ENCODE data around the gene ALKBH6. TPM values are rescaled to one million over a fixed set of nuclear protein-coding genes. Genes with fewer than 3 reads are reported as not detected.

ALKBH6 gene
- total RNA-seq, 1 experiment from 2014 or later = 32.5 TPM

- no peaks in the 10 kb centered on the region for H3K79me2 ChIP-seq (ENCODE audit: insufficient read depth, low read length)
- Mint-ChIP-seq H3K4me1 (peaks cover 4 to 7% of the 10 kb centered on the region in 2 experiments; a peak in 3 of 4 replicates), H3K9me3 (no peaks in the 10 kb centered on the region; a peak in 2 of 5 replicates), H3K27ac (no peak overlapping the region; a peak in 2 of 7 replicates), H3K27me3 (ENCODE audit: low read depth) (peaks cover 12% of the 10 kb centered on the region), H3K36me3 (ENCODE audit: insufficient read depth in 1 of 3, low read depth in 3 of 3) (peaks cover 2 to 24% (median 22%) of the 10 kb centered on the region in 3 experiments; a peak in 6 of 7 replicates), H3K4me3 (no peak overlapping the region)
- no peak overlapping the region for H3K14ac ChIP-seq (ENCODE audit: insufficient read depth, low read length)
- no peak overlapping the region for H3K56ac ChIP-seq (ENCODE audit: insufficient read length, low read depth, low read length)
- no peaks in the 10 kb centered on the region for H3K27me3 ChIP-seq (ENCODE audit: insufficient read depth, low read length)
- H3K23me2 ChIP-seq (ENCODE audit: insufficient read length, low read depth, low read length, poor library complexity, severe bottlenecking) = peaks cover 12% of the 10 kb centered on the region
- H3T11ph ChIP-seq (ENCODE audit: low read length) = no peak overlapping the region
- no peak overlapping the region for H2BK15ac ChIP-seq (ENCODE audit: low read depth, low read length)
- H4K8ac ChIP-seq (replicated peaks; ENCODE audit: insufficient read length, low read depth, low read length) = no peak overlapping the region
- no peak overlapping the region for H2BK12ac ChIP-seq (ENCODE audit: insufficient read length, low read depth, low read length)
- no peak overlapping the region for H3K4ac ChIP-seq (ENCODE audit: low read depth, low read length)
- no CpG with 5 or more reads among the region's 8 CpGs for WGBS (ENCODE audit: extremely low coverage, insufficient read length, low lambda C conversion rate)
- no peak overlapping the region for H3K27ac ChIP-seq (ENCODE audit: insufficient read length, low read depth, low read length)
- TF ChIP-seq CTCF (conservative IDR thresholded peaks at IDR 0.05) = no peak
- no peak overlapping the region for H3K23ac ChIP-seq (ENCODE audit: insufficient read length, low read depth, low read length)
- DNase-seq = no peak
- no peak overlapping the region for H2BK20ac ChIP-seq (ENCODE audit: low read depth, low read length, poor library complexity, severe bottlenecking)
- no peaks in the 10 kb centered on the region; the same call in 1 of the 2 replicates for H3K4me1 ChIP-seq (ENCODE audit: insufficient read depth, low read length)
- H2AFZ ChIP-seq (ENCODE audit: low read length) = no peak overlapping the region
- no peak overlapping the region for H4K91ac ChIP-seq (ENCODE audit: insufficient read length, low read depth, low read length)
- no peaks in the 10 kb centered on the region for H3K9me3 ChIP-seq (ENCODE audit: control insufficient read depth, low read depth, low read length)
- no peak overlapping the region for H4K5ac ChIP-seq (ENCODE audit: insufficient read length, low read depth, low read length)
- H2AK5ac ChIP-seq (ENCODE audit: insufficient read length, low read length) = no peak overlapping the region
- H3K18ac ChIP-seq (ENCODE audit: insufficient read length, low read depth, low read length) = no peak overlapping the region
- H2BK5ac ChIP-seq (ENCODE audit: insufficient read length, low read length) = no peak overlapping the region
- H4K20me1 ChIP-seq (ENCODE audit: control insufficient read depth, insufficient read depth, insufficient read length) = no peaks in the 10 kb centered on the region
- no peak overlapping the region for H2BK120ac ChIP-seq (ENCODE audit: low read depth, low read length, poor library complexity, severe bottlenecking)
- H3K9ac ChIP-seq (ENCODE audit: extremely low read depth, insufficient read length, low read length) = no peak overlapping the region
- H3K79me1 ChIP-seq (ENCODE audit: insufficient read depth, low read depth, low read length, poor library complexity, severe bottlenecking) = no peaks in the 10 kb centered on the region
- no peak overlapping the region for H3K4me2 ChIP-seq (ENCODE audit: insufficient read depth, insufficient read length, low read length)
Measured at GRCh38 chr19:36030264-36031148, 16.5 kb upstream of the ALKBH6 start.

Measured in H9 (cell line).